Activated naive CD8-positive, alpha-beta T cell treated with anti-CD3 and anti-CD28 coated beads, Interleukin-2, amount 10 ng/mL, durations not matched to agents 7 days and 5 days (primary cell): ENCODE results near the gene CCDC50. TPM values are rescaled to one million over a fixed set of nuclear protein-coding genes. Genes with fewer than 3 reads are reported as not detected.

Experiments
- ATAC-seq: fragments of 150-1000 bp; cut with Tn5 transposase; one replicate; pipeline ENCODE4 v1.10.0; 2021; ENCODE audit warnings: low read depth, moderate library complexity
- POLR2A ChIA-PET: fragments of 350-600 bp; sonication (Branson Sonifier 250); formaldehyde crosslinking; loops from one replicate; lab custom pipeline; 2021; ENCODE audit warnings: antibody characterized with exemption; lab: Charles Lee
- DNase-seq: peaks from one replicate; pipeline ENCODE4 v3.0.0; 2021
- H3K27ac Mint-ChIP-seq: one replicate; pipeline ENCODE4 v1.8.0; 2022; ENCODE audit warnings: mild to moderate bottlenecking, mixed read lengths
- H3K27me3 Mint-ChIP-seq: one replicate; pipeline ENCODE4 v1.8.0; 2022; ENCODE audit warnings: mild to moderate bottlenecking, moderate library complexity, mixed read lengths
- H3K36me3 Mint-ChIP-seq: one replicate; pipeline ENCODE4 v1.8.0; 2021; ENCODE audit warnings: mild to moderate bottlenecking, mixed read lengths
- H3K4me1 Mint-ChIP-seq: one replicate; pipeline ENCODE4 v1.8.0; 2021; ENCODE audit warnings: mixed read lengths
- H3K4me3 Mint-ChIP-seq: one replicate; pipeline ENCODE4 v1.8.0; 2022; ENCODE audit warnings: mild to moderate bottlenecking, moderate library complexity, mixed read lengths
- H3K9me3 Mint-ChIP-seq: one replicate; pipeline ENCODE4 v1.8.0; 2021; ENCODE audit warnings: mixed read lengths
- total RNA-seq, 2 experiments: library from RNA; stranded (reverse); gene quantifications; one replicate each; pipeline ENCODE4 v1.2.3, GENCODE V29; 2021

The CCDC50 gene
- total RNA-seq = 1 to 10 TPM; 4.9 to 5.1 TPM

GRCh38 chr3:191328962-191329653 is at the start of gene CCDC50:
TSS of gene CCDC50 (plus strand) at chr3:191329394. CDS start at chr3:191329675, 281 bp downstream.
- peak; percentile 57 for ATAC-seq

GRCh38 chr3:191280111-191280510 is 49.1 kb upstream of the CCDC50 start:
- POLR2A ChIA-PET = no interaction called here
- H3K27me3 Mint-ChIP-seq = no peaks in the 10 kb centered on the region
- H3K9me3 Mint-ChIP-seq = no peaks in the 10 kb centered on the region
- no peak for DNase-seq
- H3K4me3 Mint-ChIP-seq = no peak overlapping the region
- no peaks in the 10 kb centered on the region for H3K4me1 Mint-ChIP-seq
- ATAC-seq = no peak
- no peak overlapping the region for H3K27ac Mint-ChIP-seq
- H3K36me3 Mint-ChIP-seq = no peaks in the 10 kb centered on the region

More at GRCh38 chr3:191328962-191329653, at the start of gene CCDC50:
- H3K9me3 Mint-ChIP-seq = peaks cover 2% of the 10 kb centered on the region
- POLR2A ChIA-PET = interaction anchor here (0.6 kb wide), 1 partner anchor 72 kb away, joined by 9 read pairs; no protein-coding TSS in a partner anchor
- H3K27ac Mint-ChIP-seq = peak within 1 kb of the TSS; percentile 60
- no peaks in the 10 kb centered on the region for H3K36me3 Mint-ChIP-seq
- H3K4me3 Mint-ChIP-seq = peak within 1 kb of the TSS; percentile 72
- H3K27me3 Mint-ChIP-seq = peaks cover 25% of the 10 kb centered on the region
- DNase-seq = peak; percentile 51
- H3K4me1 Mint-ChIP-seq = peaks cover 5% of the 10 kb centered on the region

- POLR2A ChIA-PET = no interaction called here
- DNase-seq = no peak
- ATAC-seq = no peak
- Mint-ChIP-seq H3K9me3 (no peaks in the 10 kb centered on the region), H3K27ac (no peak overlapping the region), H3K4me1 (no peaks in the 10 kb centered on the region), H3K36me3 (no peaks in the 10 kb centered on the region), H3K4me3 (no peak overlapping the region), H3K27me3 (no peaks in the 10 kb centered on the region)
Measured at GRCh38 chr3:191280882-191281281, 48.3 kb upstream of the CCDC50 start.

- Mint-ChIP-seq H3K36me3 (no peaks in the 10 kb centered on the region), H3K4me3 (no peak overlapping the region), H3K9me3 (no peaks in the 10 kb centered on the region), H3K4me1 (no peaks in the 10 kb centered on the region), H3K27ac (no peak overlapping the region), H3K27me3 (no peaks in the 10 kb centered on the region)
- DNase-seq (no peak), ATAC-seq (no peak)
- POLR2A ChIA-PET = no interaction called here
Measured at GRCh38 chr3:191282251-191283185, 46.7 kb upstream of the CCDC50 start.

GRCh38 chr3:191283400-191283799 is 45.8 kb upstream of the CCDC50 start:
- no peak overlapping the region for H3K4me3 Mint-ChIP-seq
- H3K27ac Mint-ChIP-seq = no peak overlapping the region
- no peak for DNase-seq
- no peaks in the 10 kb centered on the region for H3K36me3 Mint-ChIP-seq
- no peaks in the 10 kb centered on the region for H3K9me3 Mint-ChIP-seq
- ATAC-seq = no peak
- H3K4me1 Mint-ChIP-seq = no peaks in the 10 kb centered on the region
- no peaks in the 10 kb centered on the region for H3K27me3 Mint-ChIP-seq
- POLR2A ChIA-PET = no interaction called here

- H3K9me3 Mint-ChIP-seq = no peaks in the 10 kb centered on the region
Measured at GRCh38 chr3:191290311-191291025, 38.7 kb upstream of the CCDC50 start.

GRCh38 chr3:191292243-191293015 is 36.8 kb upstream of the CCDC50 start:
- H3K4me3 Mint-ChIP-seq = no peak overlapping the region

More at GRCh38 chr3:191290311-191291025, 38.7 kb upstream of the CCDC50 start:
- H3K36me3 Mint-ChIP-seq = no peaks in the 10 kb centered on the region
- POLR2A ChIA-PET = no interaction called here
- H3K4me1 Mint-ChIP-seq = no peaks in the 10 kb centered on the region
- ATAC-seq = no peak
- no peak overlapping the region for H3K27ac Mint-ChIP-seq
- DNase-seq = no peak
- no peaks in the 10 kb centered on the region for H3K27me3 Mint-ChIP-seq
- H3K4me3 Mint-ChIP-seq = no peak overlapping the region

GRCh38 chr3:191294291-191294690 is 34.9 kb upstream of the CCDC50 start:
- DNase-seq = no peak
- POLR2A ChIA-PET = interaction anchor here (0.7 kb wide), 1 partner anchor 9 kb away, joined by 3 read pairs; no protein-coding TSS in a partner anchor
- Mint-ChIP-seq H3K36me3 (no peaks in the 10 kb centered on the region), H3K27ac (no peak overlapping the region), H3K27me3 (no peaks in the 10 kb centered on the region), H3K4me1 (no peaks in the 10 kb centered on the region), H3K9me3 (no peaks in the 10 kb centered on the region), H3K4me3 (no peak overlapping the region)
- no peak for ATAC-seq

More at GRCh38 chr3:191292243-191293015, 36.8 kb upstream of the CCDC50 start:
- DNase-seq = no peak
- ATAC-seq = no peak
- no peaks in the 10 kb centered on the region for H3K4me1 Mint-ChIP-seq
- no peaks in the 10 kb centered on the region for H3K27me3 Mint-ChIP-seq
- H3K27ac Mint-ChIP-seq = no peak overlapping the region
- no peaks in the 10 kb centered on the region for H3K36me3 Mint-ChIP-seq
- H3K9me3 Mint-ChIP-seq = no peaks in the 10 kb centered on the region
- POLR2A ChIA-PET = no interaction called here

GRCh38 chr3:191296041-191296541 is 33.1 kb upstream of the CCDC50 start:
- Mint-ChIP-seq H3K27ac (no peak overlapping the region), H3K36me3 (no peaks in the 10 kb centered on the region), H3K9me3 (peaks cover 2% of the 10 kb centered on the region), H3K4me3 (no peak overlapping the region), H3K4me1 (no peaks in the 10 kb centered on the region), H3K27me3 (no peaks in the 10 kb centered on the region)
- POLR2A ChIA-PET = no interaction called here
- no peak for DNase-seq
- no peak for ATAC-seq

GRCh38 chr3:191298846-191299245 is 30.3 kb upstream of the CCDC50 start:
- no peak for DNase-seq
- Mint-ChIP-seq H3K27ac (no peak overlapping the region), H3K4me1 (no peaks in the 10 kb centered on the region)

GRCh38 chr3:191300422-191300821 is 28.8 kb upstream of the CCDC50 start:
- POLR2A ChIA-PET = no interaction called here
- Mint-ChIP-seq H3K27ac (no peak overlapping the region), H3K36me3 (no peaks in the 10 kb centered on the region), H3K4me3 (no peak overlapping the region), H3K27me3 (no peaks in the 10 kb centered on the region), H3K9me3 (peaks cover 3% of the 10 kb centered on the region), H3K4me1 (no peaks in the 10 kb centered on the region)
- DNase-seq = no peak
- no peak for ATAC-seq

More at GRCh38 chr3:191298846-191299245, 30.3 kb upstream of the CCDC50 start:
- Mint-ChIP-seq H3K4me3 (no peak overlapping the region), H3K9me3 (peaks cover 2% of the 10 kb centered on the region), H3K27me3 (no peaks in the 10 kb centered on the region), H3K36me3 (no peaks in the 10 kb centered on the region)
- POLR2A ChIA-PET = no interaction called here
- ATAC-seq = no peak

- ATAC-seq (no peak), DNase-seq (no peak)
- H3K9me3 Mint-ChIP-seq = peaks cover 3% of the 10 kb centered on the region
- POLR2A ChIA-PET = no interaction called here
- H3K4me3 Mint-ChIP-seq = no peak overlapping the region
- H3K36me3 Mint-ChIP-seq = no peaks in the 10 kb centered on the region
- no peaks in the 10 kb centered on the region for H3K4me1 Mint-ChIP-seq
- H3K27me3 Mint-ChIP-seq = no peaks in the 10 kb centered on the region
- H3K27ac Mint-ChIP-seq = no peak overlapping the region
Measured at GRCh38 chr3:191301017-191301416, 28.2 kb upstream of the CCDC50 start.
